Vagina (tissue), 2 donors: ENCODE measurements around the gene FRK.

Experiments
- CTCF ChIP-seq, 3 experiments: fragments of 450-650 bp in 2 of 3; fragments of 200-600 bp in 1 of 3; sonication (generic) in 1 of 3; IDR thresholded peaks; one replicate each; pipeline ENCODE4 v1.5.1; 2017 to 2019; ENCODE audit warnings: antibody characterized with exemption in 3 of 3, mild to moderate bottlenecking in 2 of 3, moderate library complexity in 2 of 3
- POLR2A ChIP-seq, 2 donors: fragments of 450-650 bp; IDR thresholded peaks; one replicate each; pipeline ENCODE4 v1.6.1; 2017; ENCODE audit warnings: antibody characterized with exemption in 2 of 2, mild to moderate bottlenecking in 2 of 2, moderate library complexity in 2 of 2

GRCh38 chr6:116066789-116067188, 6.1 kb upstream of the FRK start:
- TF ChIP-seq CTCF (IDR thresholded peaks at IDR 0.05): no peak
- TF ChIP-seq POLR2A (IDR thresholded peaks at IDR 0.05): no peak
